Measurements from ENCODE around the gene MED28.

DNA sequence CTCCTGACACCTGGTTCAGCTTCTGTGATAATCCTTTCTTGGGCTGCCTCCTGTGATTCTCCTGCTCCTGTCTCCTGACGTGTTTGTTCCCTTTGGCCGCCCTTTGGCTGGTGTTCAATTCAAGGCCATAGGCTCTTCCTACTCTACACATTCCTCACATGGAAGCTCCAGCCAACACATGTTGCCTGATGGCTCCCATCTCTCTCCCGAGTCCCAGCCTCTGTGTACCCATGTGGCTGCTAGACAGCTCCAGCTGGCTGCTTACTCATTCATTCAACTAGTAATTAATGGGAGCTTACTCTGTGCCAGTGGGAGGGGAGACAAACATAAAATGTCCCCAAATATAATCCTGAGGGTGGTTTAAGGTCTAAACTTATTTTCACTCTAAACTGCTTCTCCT is 9.2 kb upstream of the MED28 start:
- TF ChIP-seq, protein P1, sequence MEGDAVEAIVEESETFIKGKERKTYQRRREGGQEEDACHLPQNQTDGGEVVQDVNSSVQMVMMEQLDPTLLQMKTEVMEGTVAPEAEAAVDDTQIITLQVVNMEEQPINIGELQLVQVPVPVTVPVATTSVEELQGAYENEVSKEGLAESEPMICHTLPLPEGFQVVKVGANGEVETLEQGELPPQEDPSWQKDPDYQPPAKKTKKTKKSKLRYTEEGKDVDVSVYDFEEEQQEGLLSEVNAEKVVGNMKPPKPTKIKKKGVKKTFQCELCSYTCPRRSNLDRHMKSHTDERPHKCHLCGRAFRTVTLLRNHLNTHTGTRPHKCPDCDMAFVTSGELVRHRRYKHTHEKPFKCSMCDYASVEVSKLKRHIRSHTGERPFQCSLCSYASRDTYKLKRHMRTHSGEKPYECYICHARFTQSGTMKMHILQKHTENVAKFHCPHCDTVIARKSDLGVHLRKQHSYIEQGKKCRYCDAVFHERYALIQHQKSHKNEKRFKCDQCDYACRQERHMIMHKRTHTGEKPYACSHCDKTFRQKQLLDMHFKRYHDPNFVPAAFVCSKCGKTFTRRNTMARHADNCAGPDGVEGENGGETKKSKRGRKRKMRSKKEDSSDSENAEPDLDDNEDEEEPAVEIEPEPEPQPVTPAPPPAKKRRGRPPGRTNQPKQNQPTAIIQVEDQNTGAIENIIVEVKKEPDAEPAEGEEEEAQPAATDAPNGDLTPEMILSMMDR (IDR thresholded peaks at IDR 0.05): no peak
- no peak for TF ChIP-seq POLR2A (IDR thresholded peaks at IDR 0.05)

Measured in esophagus squamous epithelium (tissue), 4 donors.